GM19240 (cell line): ENCODE measurements around the gene CELF5.

Source experiments
- DNase-seq: peaks from one replicate; pipeline ENCODE4 v3.0.0; 2011; ENCODE audit warnings: low spot score; ENCODE audit not compliant: insufficient read length

The CELF5 gene

GRCh38 chr19:3224346-3225168 is at the start of gene CELF5:
CELF5 (plus strand) TSS chr19:3224661; CDS start chr19:3224740, 79 bp downstream.
- peak; percentile 76 for DNase-seq

- DNase-seq, result no peak
Measured at GRCh38 chr19:3175781-3176714, 48.4 kb upstream of the CELF5 start.

- no peak for DNase-seq
Measured at GRCh38 chr19:3176715-3177501, 47.6 kb upstream of the CELF5 start.

GRCh38 chr19:3178377-3178972 is 46.0 kb upstream of the CELF5 start, which contains the start of gene S1PR4:
S1PR4 (plus strand) TSS chr19:3178769; CDS start chr19:3178793, 24 bp downstream.
- DNase-seq, result no peak

GRCh38 chr19:3178973-3179738 is 45.3 kb upstream of the CELF5 start:
- no peak for DNase-seq

GRCh38 chr19:3179739-3180293 is 44.6 kb upstream of the CELF5 start:
- DNase-seq, result no peak

GRCh38 chr19:3183721-3184641 is 40.5 kb upstream of the CELF5 start:
- DNase-seq, result no peak

GRCh38 chr19:3184847-3185460 is 39.5 kb upstream of the CELF5 start:
- DNase-seq, result no peak

- peak; percentile 71 for DNase-seq
Measured at GRCh38 chr19:3185461-3186159, 38.9 kb upstream of the CELF5 start, which contains the start of gene NCLN. NCLN (plus strand) TSS chr19:3185930; CDS start chr19:3186031, 101 bp downstream.

- no peak for DNase-seq
Measured at GRCh38 chr19:3186160-3186688, 38.2 kb upstream of the CELF5 start.

- no peak for DNase-seq
Measured at GRCh38 chr19:3186891-3187661, 37.4 kb upstream of the CELF5 start.

GRCh38 chr19:3187662-3188511 is 36.6 kb upstream of the CELF5 start:
- no peak for DNase-seq

GRCh38 chr19:3188627-3189596 is 35.5 kb upstream of the CELF5 start:
- no peak for DNase-seq

- no peak for DNase-seq
Measured at GRCh38 chr19:3189702-3190469, 34.6 kb upstream of the CELF5 start.
